Measurements from ENCODE around the gene STAM.
A peak's percentile ranks its signal among the peaks of the same experiment; 100 is the strongest.

Gene STAM

DNA sequence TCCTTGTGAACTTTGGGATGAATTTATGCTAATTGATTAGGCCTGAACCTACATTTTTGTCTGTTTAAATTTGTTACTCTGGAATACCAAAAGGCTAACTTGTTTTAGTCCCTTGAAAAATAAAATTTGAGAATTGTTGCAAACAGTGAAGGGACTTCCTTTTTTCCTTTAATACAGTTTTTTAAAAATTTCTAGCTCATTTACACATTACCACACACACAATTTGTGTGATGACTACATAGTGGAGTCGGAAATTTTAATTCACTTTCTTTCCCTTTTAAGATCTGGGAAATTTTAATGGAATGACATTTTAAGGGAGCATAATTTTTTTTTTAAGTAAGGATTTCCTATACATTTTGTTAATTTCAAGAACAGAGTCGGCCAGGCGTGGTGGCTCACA lies 99.5 kb downstream of the STAM start:
- Mint-ChIP-seq H3K27ac (no peak overlapping the region), H3K27me3 (ENCODE audit: low read depth, poor library complexity) (no peaks in the 10 kb centered on the region), H3K9me3 (no peaks in the 10 kb centered on the region), H3K4me1 (peaks cover 5% of the 10 kb centered on the region), H3K4me3 (no peak overlapping the region), H3K36me3 (ENCODE audit: low read depth) (no peaks in the 10 kb centered on the region)
- no peak for DNase-seq
- TF ChIP-seq, protein P1, sequence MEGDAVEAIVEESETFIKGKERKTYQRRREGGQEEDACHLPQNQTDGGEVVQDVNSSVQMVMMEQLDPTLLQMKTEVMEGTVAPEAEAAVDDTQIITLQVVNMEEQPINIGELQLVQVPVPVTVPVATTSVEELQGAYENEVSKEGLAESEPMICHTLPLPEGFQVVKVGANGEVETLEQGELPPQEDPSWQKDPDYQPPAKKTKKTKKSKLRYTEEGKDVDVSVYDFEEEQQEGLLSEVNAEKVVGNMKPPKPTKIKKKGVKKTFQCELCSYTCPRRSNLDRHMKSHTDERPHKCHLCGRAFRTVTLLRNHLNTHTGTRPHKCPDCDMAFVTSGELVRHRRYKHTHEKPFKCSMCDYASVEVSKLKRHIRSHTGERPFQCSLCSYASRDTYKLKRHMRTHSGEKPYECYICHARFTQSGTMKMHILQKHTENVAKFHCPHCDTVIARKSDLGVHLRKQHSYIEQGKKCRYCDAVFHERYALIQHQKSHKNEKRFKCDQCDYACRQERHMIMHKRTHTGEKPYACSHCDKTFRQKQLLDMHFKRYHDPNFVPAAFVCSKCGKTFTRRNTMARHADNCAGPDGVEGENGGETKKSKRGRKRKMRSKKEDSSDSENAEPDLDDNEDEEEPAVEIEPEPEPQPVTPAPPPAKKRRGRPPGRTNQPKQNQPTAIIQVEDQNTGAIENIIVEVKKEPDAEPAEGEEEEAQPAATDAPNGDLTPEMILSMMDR (IDR thresholded peaks at IDR 0.05) = no peak

DNA sequence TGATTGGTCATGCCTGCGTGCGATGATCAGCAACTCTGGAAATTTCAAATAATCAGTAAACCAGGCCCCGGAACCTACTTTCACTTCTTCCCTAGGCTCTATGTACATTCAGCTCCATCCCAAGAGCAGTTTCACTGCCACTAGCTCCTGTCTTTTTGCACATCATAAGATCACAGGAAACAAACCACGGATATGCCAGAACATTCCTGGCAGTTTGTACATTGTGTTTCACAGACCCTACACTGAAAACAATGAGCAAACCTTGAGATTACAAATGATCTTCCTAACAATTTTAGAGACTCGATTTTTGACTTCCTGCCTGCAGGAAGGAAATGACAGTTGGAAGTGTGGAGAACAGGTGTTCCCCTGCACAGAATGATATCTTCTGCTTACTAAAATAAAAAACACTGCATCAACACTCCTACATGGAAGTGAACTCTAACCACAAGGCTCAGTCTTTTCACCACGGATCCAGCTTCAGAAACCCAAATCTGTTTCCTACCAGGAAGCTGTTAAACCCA lies 100.5 kb downstream of the STAM start:
- H3K27ac Mint-ChIP-seq = no peak overlapping the region
- no peaks in the 10 kb centered on the region for H3K9me3 Mint-ChIP-seq
- no peak for DNase-seq
- peaks cover 5% of the 10 kb centered on the region for H3K4me1 Mint-ChIP-seq
- no peak overlapping the region for H3K4me3 Mint-ChIP-seq
- H3K36me3 Mint-ChIP-seq (ENCODE audit: low read depth) = no peaks in the 10 kb centered on the region
- TF ChIP-seq, protein P1 (IDR thresholded peaks at IDR 0.05) = no peak
- H3K27me3 Mint-ChIP-seq (ENCODE audit: low read depth, poor library complexity) = no peaks in the 10 kb centered on the region

DNA sequence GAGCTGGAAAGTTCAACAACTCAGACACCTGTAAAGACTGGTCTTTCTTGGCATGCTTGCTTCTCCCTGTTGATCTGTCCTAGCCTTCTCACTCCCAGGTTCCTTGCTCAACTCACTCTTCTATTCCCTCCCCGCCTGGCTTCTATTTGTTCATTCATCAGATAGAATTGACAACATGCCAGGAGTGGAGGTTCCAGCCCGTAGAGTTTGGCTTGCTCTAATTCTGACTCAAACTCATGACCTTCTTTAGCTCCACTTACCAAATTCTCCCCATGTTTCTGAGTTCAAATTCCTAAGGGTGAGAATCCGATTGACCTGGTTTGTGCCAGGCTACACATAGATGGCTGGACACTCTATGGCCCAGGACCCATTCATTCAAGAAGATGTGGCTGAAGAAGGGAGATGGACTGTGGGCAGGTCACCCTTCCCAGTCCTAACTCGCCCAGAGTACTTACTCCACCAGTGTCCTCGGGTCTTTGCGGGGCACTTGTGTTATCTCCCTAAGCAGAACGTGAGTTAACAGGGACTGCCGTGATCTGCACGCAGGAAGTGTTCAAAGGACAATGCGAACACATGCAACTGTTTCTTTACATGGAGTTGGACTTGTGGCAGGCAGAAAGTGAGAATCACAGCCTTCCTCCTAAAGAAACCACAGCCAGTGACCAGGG lies 104.1 kb downstream of the STAM start:
- no peaks in the 10 kb centered on the region for H3K36me3 Mint-ChIP-seq (ENCODE audit: low read depth)
- TF ChIP-seq, protein P1 (IDR thresholded peaks at IDR 0.05) = no peak
- peaks cover 24% of the 10 kb centered on the region for H3K4me1 Mint-ChIP-seq
- H3K9me3 Mint-ChIP-seq = no peaks in the 10 kb centered on the region
- no peaks in the 10 kb centered on the region for H3K27me3 Mint-ChIP-seq (ENCODE audit: low read depth, poor library complexity)
- no peak overlapping the region for H3K27ac Mint-ChIP-seq
- no peak for DNase-seq
- H3K4me3 Mint-ChIP-seq = no peak overlapping the region

DNA sequence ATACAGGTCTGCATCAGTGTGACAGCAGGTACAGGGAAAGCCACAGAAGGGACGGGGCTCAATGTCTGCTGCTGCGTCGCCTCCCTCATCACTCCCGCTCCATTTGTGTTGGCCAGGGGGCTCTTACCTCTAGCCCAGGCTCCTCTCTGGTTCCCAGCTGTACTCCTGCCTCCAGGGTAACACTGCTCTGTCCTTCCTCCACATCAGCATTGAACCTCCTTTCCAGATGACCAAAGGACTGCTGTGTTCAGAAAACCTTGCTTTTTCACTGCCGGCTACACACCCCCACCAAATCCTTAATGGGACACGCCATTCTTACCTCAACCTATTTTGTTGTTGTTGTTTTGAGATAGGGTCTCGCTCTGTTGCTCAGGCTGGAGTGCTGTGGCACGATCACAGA lies 105.9 kb downstream of the STAM start:
- Mint-ChIP-seq H3K4me3 (no peak overlapping the region), H3K9me3 (no peaks in the 10 kb centered on the region), H3K27ac (no peak overlapping the region), H3K36me3 (ENCODE audit: low read depth) (no peaks in the 10 kb centered on the region), H3K27me3 (ENCODE audit: low read depth, poor library complexity) (no peaks in the 10 kb centered on the region), H3K4me1 (peaks cover 22% of the 10 kb centered on the region)
- TF ChIP-seq, protein P1 (IDR thresholded peaks at IDR 0.05) = no peak
- DNase-seq = no peak

DNA sequence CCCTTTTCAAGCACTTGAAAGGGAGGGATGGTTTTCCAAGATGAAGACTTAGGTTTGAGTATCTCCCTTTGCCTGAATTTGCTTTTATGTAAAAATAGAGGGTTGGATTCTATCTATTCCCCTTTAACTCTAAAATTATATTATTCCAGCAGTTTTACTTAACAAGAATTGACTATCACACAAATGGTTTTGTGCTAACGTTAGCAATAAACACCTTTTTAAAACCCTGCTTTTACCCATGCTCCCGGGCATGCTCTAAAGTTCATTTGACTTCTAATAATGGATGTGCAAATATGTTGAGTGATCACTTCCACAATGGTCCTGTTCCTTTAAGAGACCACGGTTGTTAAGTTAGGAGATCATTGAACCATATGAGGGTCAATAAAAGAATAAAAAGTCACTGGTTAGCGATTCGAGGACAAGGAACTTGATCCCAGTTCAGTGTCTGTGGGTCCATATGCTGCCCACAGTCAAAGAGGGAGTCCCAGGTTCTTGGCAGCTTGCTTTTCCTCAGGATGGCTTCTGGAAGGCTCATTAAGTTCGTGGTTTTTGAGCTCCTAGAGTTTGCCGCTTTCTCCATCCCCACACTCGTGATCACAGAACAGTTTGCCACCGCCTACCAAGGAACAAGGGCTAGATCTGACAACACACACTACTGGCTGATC lies 108.0 kb downstream of the STAM start, which contains the start of gene TMEM236:
Gene TMEM236, plus strand, starts transcription at position 421 of the 665 bp plus-strand sequence. Its CDS starts 95 bp downstream, at position 516.
- Mint-ChIP-seq H3K36me3 (ENCODE audit: low read depth) (no peaks in the 10 kb centered on the region), H3K27me3 (ENCODE audit: low read depth, poor library complexity) (no peaks in the 10 kb centered on the region), H3K4me3 (no peak within 1 kb of the TSS), H3K9me3 (no peaks in the 10 kb centered on the region), H3K4me1 (peaks cover 22% of the 10 kb centered on the region), H3K27ac (peak within 1 kb of the TSS; percentile 89)
- DNase-seq = no peak
- TF ChIP-seq, protein P1 (IDR thresholded peaks at IDR 0.05) = no peak

All from nephron progenitor cell (in vitro differentiated cells).